Endodermal cell (in vitro differentiated cells): ENCODE data around the gene SRP14. TPM values are rescaled to one million over a fixed set of nuclear protein-coding genes. Genes with fewer than 3 reads are reported as not detected.

Experiments used
- DNase-seq: peaks from one replicate; pipeline ENCODE4 v3.0.0-alpha.2; 2017
- H3K27ac ChIP-seq: 2 replicates; pipeline ENCODE4 v1.5.1; 2013; ENCODE audit warnings: mild to moderate bottlenecking, low read depth, low read length, moderate library complexity
- H3K27me3 ChIP-seq: 2 replicates; pipeline ENCODE4 v1.6.1; 2013; ENCODE audit warnings: mild to moderate bottlenecking, low read length, moderate library complexity; ENCODE audit not compliant: insufficient read depth, control insufficient read depth, poor library complexity, severe bottlenecking
- H3K36me3 ChIP-seq: 2 replicates; pipeline ENCODE4 v1.7.0; 2013; ENCODE audit warnings: mild to moderate bottlenecking, low read length, moderate library complexity; ENCODE audit not compliant: control insufficient read depth, insufficient read depth
- H3K4me1 ChIP-seq: one replicate; pipeline ENCODE4 v1.7.0; 2013; ENCODE audit warnings: low read length; ENCODE audit not compliant: control insufficient read depth, insufficient read depth
- H3K4me3 ChIP-seq: 2 replicates; pipeline ENCODE4 v1.5.1; 2013; ENCODE audit warnings: mild to moderate bottlenecking, low read length, moderate library complexity
- H3K9ac ChIP-seq: 2 replicates; pipeline ENCODE4 v1.6.1; 2013; ENCODE audit warnings: mild to moderate bottlenecking, low read length, moderate library complexity; ENCODE audit not compliant: poor library complexity, severe bottlenecking; ENCODE audit errors: extremely low read depth
- H3K9me3 ChIP-seq: 2 replicates; pipeline ENCODE4 v1.6.1; 2013; ENCODE audit warnings: mild to moderate bottlenecking, low read length, moderate library complexity; ENCODE audit not compliant: control insufficient read depth
- H3K27ac Mint-ChIP-seq: 2 replicates; pipeline ENCODE4 v1.8.0; 2020; ENCODE audit warnings: mixed read lengths
- H3K27me3 Mint-ChIP-seq: 2 replicates; pipeline ENCODE4 v1.8.0; 2021; ENCODE audit warnings: mild to moderate bottlenecking, mixed read lengths; ENCODE audit not compliant: insufficient read depth
- H3K36me3 Mint-ChIP-seq: 2 replicates; pipeline ENCODE4 v1.8.0; 2020; ENCODE audit warnings: low read depth, mixed read lengths
- H3K4me1 Mint-ChIP-seq: 2 replicates; pipeline ENCODE4 v1.8.0; 2020; ENCODE audit warnings: mixed read lengths
- H3K4me3 Mint-ChIP-seq: 2 replicates; pipeline ENCODE4 v1.8.0; 2020; ENCODE audit warnings: mild to moderate bottlenecking, moderate library complexity, mixed read lengths
- H3K9me3 Mint-ChIP-seq: 2 replicates; pipeline ENCODE4 v1.8.0; 2020; ENCODE audit warnings: mild to moderate bottlenecking, mixed read lengths
- CTCF ChIP-seq: fragments of 200-600 bp; sonication (generic); conservative IDR thresholded peaks from 2 replicates; pipeline ENCODE4 v1.5.0; 2021; ENCODE audit warnings: antibody characterized with exemption, mild to moderate bottlenecking
- WGBS, 2 experiments: methylation state at CpG; one replicate each; pipeline versions ENCODE4 v1.1.5 to v1.1.7; 2013; ENCODE audit warnings: missing lambda C conversion rate in 2 of 2, mixed read lengths in 1 of 2; ENCODE audit not compliant: insufficient coverage in 1 of 2, insufficient read length in 1 of 2; 5-methylcytosine and 5-hydroxymethylcytosine counted together
- total RNA-seq, 2 donors: library from RNA; stranded (reverse); fragmentation: NEBNext Ultra II Directional in 1 of 2; extraction: Animal tissue kit (Norgen Biotek cat#: 25700) in 1 of 2; gene quantifications; 2 replicates in 1 of 2; 3 replicates in 1 of 2; pipeline ENCODE4 v1.2.1, GENCODE V29; 2021

Gene SRP14
- total RNA-seq, 2 donors from 2014 or later, result 237 to 293 TPM

DNA sequence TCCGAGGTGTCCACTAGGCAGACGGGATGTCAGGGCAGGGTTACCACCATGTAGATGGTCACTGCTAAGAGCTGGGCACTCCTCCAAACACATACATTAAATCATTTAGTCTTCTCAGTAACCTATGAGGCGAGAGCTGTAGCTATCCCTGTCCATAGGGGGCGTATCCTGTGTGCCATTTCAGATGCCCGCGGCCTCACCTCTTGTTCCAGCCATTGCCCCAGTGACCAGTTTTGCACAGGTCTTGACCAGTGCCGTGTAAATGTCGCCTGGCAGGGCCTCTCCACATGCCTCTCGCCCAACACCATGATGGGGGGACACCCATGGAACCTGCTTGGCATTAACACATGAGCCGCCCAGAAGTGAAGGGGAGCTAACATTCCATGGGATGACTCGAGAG is 20.8 kb upstream of the SRP14 start:
- Histone ChIP-seq H3K4me3 (no peak overlapping the region), H3K9ac (no peak overlapping the region), H3K9me3 (no peaks in the 10 kb centered on the region), H3K27me3 (no peaks in the 10 kb centered on the region), H3K4me1 (peaks cover 3% of the 10 kb centered on the region), H3K27ac (no peak overlapping the region), H3K36me3 (no peaks in the 10 kb centered on the region)
- H3K9me3 Mint-ChIP-seq, result no peaks in the 10 kb centered on the region
- H3K4me1 Mint-ChIP-seq, result peaks cover 11% of the 10 kb centered on the region
- no peak overlapping the region for H3K27ac Mint-ChIP-seq
- peak; percentile 53 for DNase-seq
- no peak overlapping the region for H3K4me3 Mint-ChIP-seq
- H3K27me3 Mint-ChIP-seq, result no peaks in the 10 kb centered on the region
- 88 to 90% methylated on average over 6 to 11 of the region's 11 CpGs for WGBS, 2 experiments
- peak; percentile 46 for TF ChIP-seq CTCF
- H3K36me3 Mint-ChIP-seq, result no peaks in the 10 kb centered on the region

DNA sequence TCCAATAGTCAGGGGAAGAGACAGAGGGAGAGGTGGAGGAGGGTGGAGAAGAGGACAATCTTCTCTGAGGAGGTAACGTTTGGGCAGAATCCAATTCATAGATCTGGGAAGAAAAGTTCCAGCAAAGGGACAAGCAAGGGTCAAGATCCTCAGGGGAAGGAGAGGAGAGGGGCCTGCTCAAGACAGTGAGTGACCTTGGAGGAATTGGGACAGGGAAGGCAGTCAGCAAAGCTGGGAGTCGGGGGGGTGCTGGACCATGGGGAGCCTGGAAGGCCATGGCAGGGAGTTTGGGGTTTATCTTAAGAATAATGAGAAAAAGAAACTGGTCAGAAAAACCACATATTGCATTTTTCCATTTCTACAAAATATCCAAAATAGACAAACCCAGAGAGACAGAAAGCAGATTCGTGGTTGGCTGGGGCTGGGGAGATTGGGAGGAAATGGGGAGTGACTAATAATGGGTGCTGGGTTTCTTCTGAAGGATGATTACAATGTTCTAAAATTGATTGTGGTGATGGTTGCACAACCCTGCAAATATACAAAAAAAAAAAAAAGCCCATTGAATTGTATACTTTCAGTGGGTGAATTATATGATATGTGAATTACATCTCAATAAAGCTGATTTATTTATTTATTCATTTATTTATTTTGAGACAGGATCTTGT is 19.6 kb upstream of the SRP14 start:
- peak; percentile 10 for DNase-seq
- H3K27me3 ChIP-seq, result no peaks in the 10 kb centered on the region

GRCh38 chr15:40055576-40056293 is 16.8 kb upstream of the SRP14 start:
- H3K4me1 Mint-ChIP-seq, result peaks cover 16% of the 10 kb centered on the region
- H3K4me3 ChIP-seq, result no peak overlapping the region
- TF ChIP-seq CTCF, result no peak
- no peaks in the 10 kb centered on the region for H3K9me3 ChIP-seq
- no peak overlapping the region for H3K9ac ChIP-seq
- H3K36me3 Mint-ChIP-seq, result no peaks in the 10 kb centered on the region
- H3K4me1 ChIP-seq, result no peaks in the 10 kb centered on the region
- 92 to 96% methylated on average over 11 to 14 of the region's 14 CpGs for WGBS, 2 experiments
- H3K36me3 ChIP-seq, result no peaks in the 10 kb centered on the region
- H3K4me3 Mint-ChIP-seq, result no peak overlapping the region
- peak overlapping the region; percentile 18 for H3K27ac Mint-ChIP-seq
- no peaks in the 10 kb centered on the region for H3K27me3 Mint-ChIP-seq
- no peaks in the 10 kb centered on the region for H3K9me3 Mint-ChIP-seq
- no peak overlapping the region for H3K27ac ChIP-seq
- no peaks in the 10 kb centered on the region for H3K27me3 ChIP-seq
- DNase-seq, result peak; percentile 48

More for the DNA sequence above, 19.6 kb upstream of the SRP14 start:
- Mint-ChIP-seq H3K27ac (no peak overlapping the region), H3K27me3 (no peaks in the 10 kb centered on the region), H3K4me3 (no peak overlapping the region), H3K4me1 (peaks cover 6% of the 10 kb centered on the region), H3K9me3 (no peaks in the 10 kb centered on the region), H3K36me3 (no peaks in the 10 kb centered on the region)
- no peak overlapping the region for H3K9ac ChIP-seq
- H3K36me3 ChIP-seq, result no peaks in the 10 kb centered on the region
- H3K4me3 ChIP-seq, result no peak overlapping the region
- peaks cover 3% of the 10 kb centered on the region for H3K4me1 ChIP-seq
- H3K9me3 ChIP-seq, result no peaks in the 10 kb centered on the region
- H3K27ac ChIP-seq, result no peak overlapping the region
- no peak for TF ChIP-seq CTCF
- WGBS, 2 experiments, result 87 to 88% methylated on average over 2 to 3 of the region's 3 CpGs
